Tibial nerve (tissue), 4 donors: ENCODE results near the gene RNASE9.

Source experiments
- CTCF ChIP-seq, 5 experiments: fragments of 200-600 bp in 3 of 5; fragments of 450-650 bp in 2 of 5; sonication (generic) in 3 of 5; IDR thresholded peaks; one replicate each; pipeline ENCODE4 v1.5.1; 2016 to 2019; ENCODE audit warnings: antibody characterized with exemption in 5 of 5, mild to moderate bottlenecking in 3 of 5, moderate library complexity in 2 of 5
- EP300 ChIP-seq, 2 donors: sonication (generic); formaldehyde crosslinking; IDR thresholded peaks; one replicate each; pipeline ENCODE4 v1.6.1; 2017; ENCODE audit warnings: antibody characterized with exemption in 2 of 2, mild to moderate bottlenecking in 1 of 2

GRCh38 chr14:20546877-20547276, 14.0 kb downstream of the RNASE9 start:
- TF ChIP-seq CTCF (IDR thresholded peaks at IDR 0.05) = no peak
- TF ChIP-seq EP300 (IDR thresholded peaks at IDR 0.05) = no peak
